NT2/D1 (cell line): ENCODE results near the gene REC114.

Source experiments
- DNase-seq: peaks from one replicate; pipeline ENCODE4 v3.0.0-alpha.2; 2011; ENCODE audit warnings: low read depth, low spot score
- H3K27me3 ChIP-seq: 2 replicates; pipeline ENCODE4 v1.6.0; 2011; ENCODE audit warnings: mild to moderate bottlenecking; ENCODE audit not compliant: insufficient read length, insufficient read depth
- H3K36me3 ChIP-seq: 2 replicates; pipeline ENCODE4 v1.6.1; 2011; ENCODE audit warnings: mild to moderate bottlenecking, low read length, mixed read lengths; ENCODE audit not compliant: insufficient read depth, insufficient read length
- H3K4me1 ChIP-seq: 2 replicates; pipeline ENCODE4 v1.5.1; 2011; ENCODE audit not compliant: insufficient read depth, insufficient read length
- H3K4me3 ChIP-seq: 2 replicates; pipeline ENCODE4 v1.5.1; 2011; ENCODE audit warnings: low read depth; ENCODE audit not compliant: insufficient read length
- H3K9ac ChIP-seq: 2 replicates; pipeline ENCODE4 v1.6.0; 2011; ENCODE audit warnings: low read depth; ENCODE audit not compliant: insufficient read length
- H3K9me3 ChIP-seq: 2 replicates; pipeline ENCODE4 v1.5.1; 2011; ENCODE audit warnings: mild to moderate bottlenecking, low read length; ENCODE audit not compliant: insufficient read depth
- SUZ12 ChIP-seq: IDR thresholded peaks from 2 replicates; pipeline ENCODE4 v1.6.1; 2011; ENCODE audit not compliant: insufficient read length, insufficient read depth; ENCODE audit errors: extremely low read depth
- YY1 ChIP-seq: IDR thresholded peaks from 2 replicates; pipeline ENCODE4 v1.6.1; 2011; ENCODE audit not compliant: insufficient read length, insufficient read depth
- ZNF274 ChIP-seq: IDR thresholded peaks from 2 replicates; pipeline ENCODE4 v1.6.1; 2011; ENCODE audit warnings: mild to moderate bottlenecking, low read depth, low read length

The REC114 gene

DNA sequence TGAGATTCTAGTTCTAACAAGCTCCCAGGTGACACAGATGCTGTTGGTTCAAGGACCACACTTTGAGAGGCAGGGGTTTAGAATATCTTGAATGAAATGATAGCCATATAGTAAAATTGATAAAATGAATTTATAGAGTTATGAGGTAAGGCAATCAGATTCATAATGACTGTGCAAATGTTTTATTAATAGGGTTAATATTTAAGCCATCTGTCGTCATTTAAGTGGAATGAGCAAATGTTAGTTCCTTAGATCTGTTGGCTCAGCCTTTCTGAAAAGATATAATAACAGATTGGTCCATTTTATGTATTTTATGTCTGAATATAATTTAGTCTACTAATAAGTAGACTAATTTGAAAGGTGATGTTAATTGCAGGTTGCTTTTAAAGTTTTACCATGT is 12.9 kb downstream of the REC114 start:
- H3K4me3 ChIP-seq, result no peak overlapping the region
- no peaks in the 10 kb centered on the region for H3K27me3 ChIP-seq
- no peaks in the 10 kb centered on the region for H3K36me3 ChIP-seq
- no peaks in the 10 kb centered on the region for H3K9me3 ChIP-seq
- H3K9ac ChIP-seq, result no peak overlapping the region
- TF ChIP-seq SUZ12, result no peak
- TF ChIP-seq ZNF274, result no peak
- no peak for TF ChIP-seq YY1
- H3K4me1 ChIP-seq, result no peaks in the 10 kb centered on the region
- DNase-seq, result no peak

DNA sequence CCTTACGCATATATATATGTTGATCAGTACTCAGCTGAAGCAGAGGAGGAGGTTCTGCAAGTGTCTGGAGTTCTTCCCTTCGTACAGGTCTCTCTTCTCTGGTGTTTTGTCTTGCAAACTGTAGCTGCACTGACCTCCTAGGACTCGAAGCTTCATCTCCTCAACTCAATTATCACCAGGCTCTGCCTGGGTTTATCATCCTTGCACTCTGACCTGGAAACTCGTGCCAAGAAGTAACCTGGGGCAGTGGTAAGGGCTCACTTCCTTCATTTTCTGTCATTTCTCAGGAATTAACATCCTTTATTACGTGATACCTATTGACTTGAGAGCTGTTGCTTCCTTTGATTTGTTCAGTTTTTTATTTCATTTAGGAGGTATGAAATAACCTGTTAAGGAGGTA is 14.4 kb downstream of the REC114 start:
- no peaks in the 10 kb centered on the region for H3K4me1 ChIP-seq
- H3K4me3 ChIP-seq, result no peak overlapping the region
- DNase-seq, result no peak
- TF ChIP-seq SUZ12 (no peak), ZNF274 (no peak), YY1 (no peak)
- no peaks in the 10 kb centered on the region for H3K9me3 ChIP-seq
- H3K9ac ChIP-seq, result no peak overlapping the region
- no peaks in the 10 kb centered on the region for H3K27me3 ChIP-seq
- H3K36me3 ChIP-seq, result no peaks in the 10 kb centered on the region

DNA sequence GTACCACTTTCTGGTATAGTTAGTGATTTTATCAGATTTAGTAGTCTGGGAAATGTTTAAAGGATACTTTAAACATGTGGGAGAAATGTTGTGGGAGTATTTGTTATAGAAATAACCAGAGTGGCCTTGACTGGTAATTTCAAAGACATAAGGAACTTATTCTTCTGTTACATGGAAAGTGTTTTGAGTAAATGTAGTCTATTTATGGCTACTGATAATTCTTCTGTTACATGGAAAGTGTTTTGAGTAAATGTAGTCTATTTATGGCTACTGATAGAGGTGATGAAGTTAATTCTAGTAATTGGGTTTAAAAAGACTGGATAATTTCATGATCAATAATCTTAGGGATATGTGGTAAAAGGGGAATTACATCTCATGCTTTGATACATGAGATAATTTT is 17.7 kb downstream of the REC114 start:
- H3K9me3 ChIP-seq, result no peaks in the 10 kb centered on the region
- H3K36me3 ChIP-seq, result no peaks in the 10 kb centered on the region
- no peak for DNase-seq
- no peaks in the 10 kb centered on the region for H3K27me3 ChIP-seq
- no peaks in the 10 kb centered on the region for H3K4me1 ChIP-seq
- H3K9ac ChIP-seq, result no peak overlapping the region
- H3K4me3 ChIP-seq, result no peak overlapping the region
- TF ChIP-seq YY1 (no peak), SUZ12 (no peak), ZNF274 (no peak)

DNA sequence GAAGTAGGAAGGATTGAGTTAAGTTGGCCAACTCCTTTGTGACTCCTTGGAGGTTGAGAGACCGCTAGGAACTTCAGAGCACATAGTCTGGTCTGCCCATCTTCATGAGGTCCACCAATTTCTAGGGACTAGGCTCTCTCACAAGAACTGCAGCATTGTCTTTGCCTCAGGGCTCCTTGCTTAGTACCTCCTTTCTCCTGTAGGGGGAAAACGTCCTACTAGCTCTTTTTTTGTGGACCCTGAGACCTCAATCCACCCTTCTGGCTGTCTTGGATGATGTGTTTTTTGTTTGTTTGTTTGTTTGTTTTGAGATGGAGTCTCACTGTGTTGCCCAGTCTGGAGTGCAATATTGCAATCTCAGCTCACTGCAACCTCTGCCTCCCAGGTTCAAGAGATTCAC is 21.6 kb downstream of the REC114 start:
- H3K27me3 ChIP-seq, result no peaks in the 10 kb centered on the region
- H3K9me3 ChIP-seq, result no peaks in the 10 kb centered on the region
- H3K4me3 ChIP-seq, result no peak overlapping the region
- DNase-seq, result no peak
- H3K4me1 ChIP-seq, result no peaks in the 10 kb centered on the region
- no peak overlapping the region for H3K9ac ChIP-seq
- TF ChIP-seq SUZ12 (no peak), YY1 (no peak), ZNF274 (no peak)
- H3K36me3 ChIP-seq, result no peaks in the 10 kb centered on the region

DNA sequence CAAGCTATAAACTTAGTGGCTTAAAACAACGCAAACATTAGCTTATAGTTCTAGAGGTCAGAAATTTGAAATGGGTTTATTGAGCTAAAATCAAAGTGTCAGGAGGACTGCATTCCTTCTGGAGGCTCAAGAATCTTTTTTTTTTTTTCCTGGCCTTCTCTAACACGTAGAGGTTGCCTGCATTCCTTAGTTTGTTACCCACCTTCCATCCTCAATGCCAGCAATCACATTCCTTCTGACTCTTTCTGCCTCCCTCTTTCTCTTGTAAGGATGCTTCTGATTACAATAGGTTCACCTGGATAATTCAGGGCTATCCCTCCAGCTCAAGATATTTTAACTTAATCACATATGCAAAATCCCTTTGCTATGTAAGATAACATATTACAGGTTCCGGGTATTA is 24.8 kb downstream of the REC114 start:
- no peak for DNase-seq
- TF ChIP-seq SUZ12, result no peak
- no peak for TF ChIP-seq ZNF274
- no peak for TF ChIP-seq YY1
- H3K4me3 ChIP-seq, result no peak overlapping the region
- H3K4me1 ChIP-seq, result no peaks in the 10 kb centered on the region
- no peak overlapping the region for H3K9ac ChIP-seq
- no peaks in the 10 kb centered on the region for H3K9me3 ChIP-seq
- H3K36me3 ChIP-seq, result no peaks in the 10 kb centered on the region
- no peaks in the 10 kb centered on the region for H3K27me3 ChIP-seq

DNA sequence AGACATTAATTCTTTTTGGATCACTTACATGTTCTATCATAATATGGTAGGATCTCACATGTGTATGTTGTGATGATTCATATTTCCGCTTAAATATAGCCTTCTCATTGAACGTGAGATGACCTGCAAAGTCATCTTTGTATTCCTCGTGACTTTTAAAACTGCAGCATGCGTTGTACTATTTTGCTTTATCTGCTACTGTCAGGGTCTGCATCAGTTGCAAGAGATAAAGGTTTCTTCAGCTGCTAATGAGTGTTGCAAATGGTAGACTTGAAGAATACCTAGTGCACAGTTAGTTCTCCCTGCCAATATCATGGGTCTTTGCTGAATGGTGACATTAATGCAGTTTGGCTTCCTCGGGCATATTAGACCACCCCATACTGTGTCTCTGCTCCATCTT is 31.8 kb downstream of the REC114 start:
- Histone ChIP-seq H3K9ac (no peak overlapping the region), H3K27me3 (no peaks in the 10 kb centered on the region), H3K36me3 (no peaks in the 10 kb centered on the region), H3K4me3 (no peak overlapping the region), H3K4me1 (no peaks in the 10 kb centered on the region), H3K9me3 (peaks cover 8% of the 10 kb centered on the region; the same call in 1 of the 2 replicates)
- TF ChIP-seq SUZ12 (no peak), ZNF274 (no peak), YY1 (no peak)
- DNase-seq, result no peak

DNA sequence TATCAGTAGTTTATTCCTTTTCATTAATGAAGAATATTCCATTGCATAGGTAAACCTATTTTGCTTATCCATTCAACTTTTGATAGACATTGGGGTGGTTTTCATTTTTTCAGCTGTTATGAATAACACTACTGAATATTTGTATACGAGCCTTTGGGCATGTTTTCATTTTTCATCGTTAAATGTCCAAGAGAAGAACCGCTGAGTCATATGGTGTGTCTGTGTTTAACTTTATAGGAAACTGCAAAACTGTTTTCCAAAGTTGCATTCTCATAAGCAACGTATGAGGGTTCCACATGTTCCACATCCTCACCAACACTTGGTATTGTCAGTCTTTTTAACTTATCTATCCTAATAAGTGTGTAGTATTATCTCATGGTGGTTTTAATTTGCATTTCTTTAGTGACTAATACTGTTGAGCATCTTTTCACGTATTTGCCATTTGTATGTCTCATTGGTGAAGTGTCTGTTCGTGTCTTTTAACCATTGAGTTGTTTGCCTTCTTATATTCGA is 33.8 kb downstream of the REC114 start:
- Histone ChIP-seq H3K4me3 (no peak overlapping the region), H3K9ac (no peak overlapping the region), H3K36me3 (no peaks in the 10 kb centered on the region), H3K9me3 (peaks cover 8% of the 10 kb centered on the region; the same call in 1 of the 2 replicates), H3K4me1 (no peaks in the 10 kb centered on the region), H3K27me3 (no peaks in the 10 kb centered on the region)
- DNase-seq, result no peak
- TF ChIP-seq SUZ12 (no peak), ZNF274 (no peak), YY1 (no peak)

DNA sequence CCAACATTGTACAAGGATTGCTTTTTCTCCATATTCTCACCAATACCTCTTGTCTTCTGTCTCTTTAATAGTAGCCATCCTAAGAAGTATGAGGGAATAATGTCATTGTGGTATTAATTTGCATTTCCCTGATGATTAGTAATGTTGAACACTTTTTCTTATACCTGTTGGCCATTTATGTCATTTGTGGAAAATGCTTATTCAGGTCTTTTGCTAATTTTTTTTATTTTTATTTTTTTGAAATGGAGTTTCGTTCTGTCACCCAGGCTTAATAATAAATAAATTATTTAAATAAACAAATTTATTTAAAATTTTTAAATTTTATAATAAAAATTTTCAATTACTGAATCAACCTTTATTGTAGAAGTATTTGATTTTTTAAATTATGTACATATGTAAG is 37.1 kb downstream of the REC114 start:
- DNase-seq, result no peak
- no peak overlapping the region for H3K9ac ChIP-seq
- H3K4me1 ChIP-seq, result no peaks in the 10 kb centered on the region

More for the DNA sequence above, 37.1 kb downstream of the REC114 start:
- TF ChIP-seq SUZ12, result no peak
- TF ChIP-seq ZNF274, result no peak
- no peak for TF ChIP-seq YY1
- Histone ChIP-seq H3K27me3 (no peaks in the 10 kb centered on the region), H3K9me3 (peaks cover 8% of the 10 kb centered on the region; the same call in 1 of the 2 replicates), H3K36me3 (no peaks in the 10 kb centered on the region), H3K4me3 (no peak overlapping the region)
